Fibroblast of lung (primary cell): ENCODE data around the gene CALCOCO2. TPM values are rescaled to one million over a fixed set of nuclear protein-coding genes. Genes with fewer than 3 reads are reported as not detected.
A peak's percentile ranks its signal among the peaks of the same experiment; 100 is the strongest.
"Not testable (repeated sequence)": the region's sequence is repeated elsewhere in the genome, so short reads cannot be mapped to it uniquely, and the experiment has no call there.

ENCODE experiments used
- DNase-seq, 2 donors: peaks; one replicate each; pipeline versions ENCODE4 v3.0.0 to v3.0.0-alpha.2; 2010; ENCODE audit warnings: low read depth in 2 of 2
- H2AFZ ChIP-seq: 2 replicates; pipeline ENCODE4 v1.5.1; 2012; ENCODE audit warnings: low read length, control low read depth, inconsistent platforms
- H3K27ac ChIP-seq: 2 replicates; pipeline ENCODE4 v1.5.1; 2011; ENCODE audit warnings: low read length, control low read depth; ENCODE audit not compliant: insufficient read depth
- H3K27me3 ChIP-seq: 2 replicates; pipeline ENCODE4 v1.5.1; 2011; ENCODE audit warnings: mild to moderate bottlenecking, low read length; ENCODE audit not compliant: control insufficient read depth, insufficient read depth
- H3K36me3 ChIP-seq: 2 replicates; pipeline ENCODE4 v1.5.1; 2011; ENCODE audit warnings: low read length; ENCODE audit not compliant: control insufficient read depth, insufficient read depth
- H3K4me1 ChIP-seq: 2 replicates; pipeline ENCODE4 v1.5.1; 2011; ENCODE audit warnings: low read length; ENCODE audit not compliant: control insufficient read depth, insufficient read depth; ENCODE audit errors: extremely low read depth
- H3K4me2 ChIP-seq: 2 replicates; pipeline ENCODE4 v1.5.1; 2011; ENCODE audit warnings: low read length, control low read depth; ENCODE audit not compliant: insufficient read depth; ENCODE audit errors: extremely low read depth
- H3K4me3 ChIP-seq, 4 experiments: fragments of 200-600 bp in 1 of 4; sonication (generic) in 1 of 4; replicated peaks in 1 of 4; 2 replicates each; pipeline ENCODE4 v1.5.1; 2011 to 2016; ENCODE audit warnings: low read length in 4 of 4, low read depth in 3 of 4, mild to moderate bottlenecking in 3 of 4, control low read depth in 2 of 4, inconsistent platforms in 1 of 4, mixed read lengths in 1 of 4; ENCODE audit not compliant: insufficient read depth in 1 of 4; ENCODE audit errors: control extremely low read depth in 1 of 4
- H3K79me2 ChIP-seq: 2 replicates; pipeline ENCODE4 v1.5.1; 2012; ENCODE audit warnings: mild to moderate bottlenecking, low read length, inconsistent platforms; ENCODE audit not compliant: control insufficient read depth, insufficient read depth
- H3K9ac ChIP-seq: 2 replicates; pipeline ENCODE4 v1.5.1; 2011; ENCODE audit warnings: mild to moderate bottlenecking, low read length, control low read depth; ENCODE audit not compliant: insufficient read depth
- H3K9me3 ChIP-seq: 2 replicates; pipeline ENCODE4 v1.5.1; 2012; ENCODE audit warnings: low read depth, low read length; ENCODE audit not compliant: control insufficient read depth, insufficient read depth
- H4K20me1 ChIP-seq: 2 replicates; pipeline ENCODE4 v1.5.1; 2011; ENCODE audit warnings: low read length; ENCODE audit not compliant: control insufficient read depth, insufficient read depth; ENCODE audit errors: extremely low read depth
- EZH2 ChIP-seq: IDR thresholded peaks from 2 replicates; pipeline ENCODE4 v1.5.1; 2012; ENCODE audit warnings: low read length, control low read depth, mild to moderate bottlenecking; ENCODE audit errors: missing control alignments
- polyA plus RNA-seq, 2 donors: library from polyadenylated mRNA; depleted of rRNA in 1 of 2; stranded (reverse) in 1 of 2; unstranded in 1 of 2; fragments of >200 nt; gene quantifications; 2 replicates each; pipeline ENCODE4 v1.2.1, GENCODE V29; 2011 to 2012; ENCODE audit warnings: missing spikeins in 1 of 2
- total RNA-seq: library from RNA; depleted of rRNA; stranded (reverse); fragments of >200 nt; gene quantifications from 2 replicates; pipeline ENCODE4 v1.2.1, GENCODE V29; 2014
- TF ChIP-seq, protein P1 (sequence below), 2 donors: IDR thresholded peaks in 1 of 2; conservative IDR thresholded peaks in 1 of 2; 1 replicate in 1 of 2; 2 replicates in 1 of 2; pipeline ENCODE4 v1.5.1; 2011 to 2012; ENCODE audit warnings: low read length in 2 of 2, control low read depth in 1 of 2, inconsistent platforms in 1 of 2, low read depth in 1 of 2, mild to moderate bottlenecking in 1 of 2

Gene CALCOCO2
- total and polyA plus RNA-seq, 2 donors (not counting 1 experiment from before 2014, with no cell fraction given) = 65.1 to 164 TPM

DNA sequence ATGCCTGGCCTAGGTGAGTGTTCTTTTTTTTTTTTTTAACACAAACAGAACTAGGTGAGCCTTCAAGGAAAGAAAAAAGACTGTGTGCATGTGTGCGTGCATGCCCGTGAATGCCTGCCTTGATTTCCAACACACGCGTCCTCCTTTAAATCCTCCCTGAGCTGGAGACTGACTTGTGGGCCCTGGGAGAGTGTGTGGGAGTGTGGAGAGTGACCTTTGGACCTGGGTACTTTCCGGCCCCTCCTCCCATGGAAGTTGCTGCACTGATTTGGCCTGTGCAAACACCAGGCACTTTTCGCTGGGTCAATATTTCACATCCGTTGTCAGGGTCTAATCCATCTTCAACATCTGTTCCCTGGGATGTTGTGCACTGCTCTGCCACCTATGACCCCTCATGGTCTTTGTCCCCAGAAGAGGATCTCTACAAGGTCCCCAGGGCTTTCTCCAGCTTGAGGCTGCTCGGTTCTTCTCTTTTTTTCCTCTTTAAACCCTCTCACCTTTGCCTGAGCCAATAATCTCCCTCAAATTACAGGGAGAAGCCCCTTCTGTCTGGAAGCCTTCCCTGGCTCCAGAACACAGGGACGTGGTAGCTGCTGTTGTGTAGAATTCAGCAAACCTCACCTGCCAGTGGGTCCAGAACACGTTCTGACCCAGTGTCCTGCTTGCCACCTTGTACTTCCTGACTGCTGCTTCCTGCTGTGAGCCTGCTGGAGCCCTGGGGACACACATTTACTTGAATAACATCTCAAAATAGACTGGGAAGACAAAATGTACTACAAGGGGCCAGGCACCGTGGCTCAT, 40.9 kb downstream of the CALCOCO2 start:
- H2AFZ ChIP-seq = no peak overlapping the region
- H4K20me1 ChIP-seq = no peaks in the 10 kb centered on the region
- no peaks in the 10 kb centered on the region for H3K9me3 ChIP-seq
- H3K79me2 ChIP-seq = no peaks in the 10 kb centered on the region
- no peak overlapping the region for H3K27ac ChIP-seq
- no peak for DNase-seq
- TF ChIP-seq, protein P1, sequence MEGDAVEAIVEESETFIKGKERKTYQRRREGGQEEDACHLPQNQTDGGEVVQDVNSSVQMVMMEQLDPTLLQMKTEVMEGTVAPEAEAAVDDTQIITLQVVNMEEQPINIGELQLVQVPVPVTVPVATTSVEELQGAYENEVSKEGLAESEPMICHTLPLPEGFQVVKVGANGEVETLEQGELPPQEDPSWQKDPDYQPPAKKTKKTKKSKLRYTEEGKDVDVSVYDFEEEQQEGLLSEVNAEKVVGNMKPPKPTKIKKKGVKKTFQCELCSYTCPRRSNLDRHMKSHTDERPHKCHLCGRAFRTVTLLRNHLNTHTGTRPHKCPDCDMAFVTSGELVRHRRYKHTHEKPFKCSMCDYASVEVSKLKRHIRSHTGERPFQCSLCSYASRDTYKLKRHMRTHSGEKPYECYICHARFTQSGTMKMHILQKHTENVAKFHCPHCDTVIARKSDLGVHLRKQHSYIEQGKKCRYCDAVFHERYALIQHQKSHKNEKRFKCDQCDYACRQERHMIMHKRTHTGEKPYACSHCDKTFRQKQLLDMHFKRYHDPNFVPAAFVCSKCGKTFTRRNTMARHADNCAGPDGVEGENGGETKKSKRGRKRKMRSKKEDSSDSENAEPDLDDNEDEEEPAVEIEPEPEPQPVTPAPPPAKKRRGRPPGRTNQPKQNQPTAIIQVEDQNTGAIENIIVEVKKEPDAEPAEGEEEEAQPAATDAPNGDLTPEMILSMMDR (conservative IDR thresholded peaks at IDR 0.05 in 1 of 2, IDR thresholded peaks at IDR 0.05 in 1 of 2; ENCODE audit: low read depth in 1 of 2, low read length in 2 of 2) = no peak
- TF ChIP-seq EZH2 = no peak
- no peak overlapping the region for H3K4me2 ChIP-seq
- no peak overlapping the region for H3K9ac ChIP-seq
- no peaks in the 10 kb centered on the region for H3K27me3 ChIP-seq
- H3K4me1 ChIP-seq = no peaks in the 10 kb centered on the region
- H3K36me3 ChIP-seq = no peaks in the 10 kb centered on the region
- H3K4me3 ChIP-seq = no peak overlapping the region

- not testable (repeated sequence) for H3K79me2 ChIP-seq, H3K36me3 ChIP-seq, H3K27me3 ChIP-seq, H3K4me1 ChIP-seq, DNase-seq, H3K9ac ChIP-seq, H2AFZ ChIP-seq, H3K27ac ChIP-seq, H3K9me3 ChIP-seq, H3K4me2 ChIP-seq, H3K4me3 ChIP-seq, H4K20me1 ChIP-seq
These were observed 41.6 kb downstream of the CALCOCO2 start for GRCh38 chr17:48872409-48872808.

DNA sequence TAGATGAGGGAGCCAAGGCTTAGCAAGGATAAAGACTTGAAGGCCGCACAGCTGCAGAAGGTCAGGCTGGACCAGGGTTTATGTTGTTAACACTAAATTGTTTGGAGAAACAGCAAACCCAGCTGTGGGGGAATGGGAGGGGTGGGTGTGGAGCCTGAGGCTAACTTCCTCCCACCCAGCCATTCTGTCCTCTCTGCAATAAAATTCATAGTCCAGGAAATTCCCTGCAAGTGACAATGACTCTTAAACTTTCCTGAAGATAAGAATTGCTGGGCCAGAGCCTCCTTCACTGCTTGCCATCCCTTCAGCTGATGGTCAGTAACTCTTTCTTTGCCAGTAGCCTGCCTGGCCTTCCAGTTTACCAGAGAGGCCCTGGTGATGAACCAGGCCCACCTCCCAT, 42.4 kb downstream of the CALCOCO2 start:
- no peak overlapping the region for H3K27ac ChIP-seq
- no peaks in the 10 kb centered on the region for H3K79me2 ChIP-seq
- no peak overlapping the region for H3K4me2 ChIP-seq
- no peaks in the 10 kb centered on the region for H3K27me3 ChIP-seq
- no peaks in the 10 kb centered on the region for H3K4me1 ChIP-seq
- TF ChIP-seq, protein P1 (conservative IDR thresholded peaks at IDR 0.05 in 1 of 2, IDR thresholded peaks at IDR 0.05 in 1 of 2; ENCODE audit: low read depth in 1 of 2, low read length in 2 of 2) = no peak
- TF ChIP-seq EZH2 = no peak
- H3K4me3 ChIP-seq = no peak overlapping the region
- H4K20me1 ChIP-seq = no peaks in the 10 kb centered on the region
- H2AFZ ChIP-seq = no peak overlapping the region
- H3K9me3 ChIP-seq = no peaks in the 10 kb centered on the region
- peak in 1 of 2 donors; percentile 51 for DNase-seq
- H3K36me3 ChIP-seq = no peaks in the 10 kb centered on the region
- no peak overlapping the region for H3K9ac ChIP-seq
